NAMALWA (cell line): Measurements from ENCODE around the gene THYN1.
A peak's percentile ranks its signal among the peaks of the same experiment; 100 is the strongest.

ENCODE experiments used
- DNase-seq: peaks from one replicate; pipeline ENCODE4 v3.0.0-alpha.2; 2015; ENCODE audit warnings: low spot score

Gene THYN1

DNA sequence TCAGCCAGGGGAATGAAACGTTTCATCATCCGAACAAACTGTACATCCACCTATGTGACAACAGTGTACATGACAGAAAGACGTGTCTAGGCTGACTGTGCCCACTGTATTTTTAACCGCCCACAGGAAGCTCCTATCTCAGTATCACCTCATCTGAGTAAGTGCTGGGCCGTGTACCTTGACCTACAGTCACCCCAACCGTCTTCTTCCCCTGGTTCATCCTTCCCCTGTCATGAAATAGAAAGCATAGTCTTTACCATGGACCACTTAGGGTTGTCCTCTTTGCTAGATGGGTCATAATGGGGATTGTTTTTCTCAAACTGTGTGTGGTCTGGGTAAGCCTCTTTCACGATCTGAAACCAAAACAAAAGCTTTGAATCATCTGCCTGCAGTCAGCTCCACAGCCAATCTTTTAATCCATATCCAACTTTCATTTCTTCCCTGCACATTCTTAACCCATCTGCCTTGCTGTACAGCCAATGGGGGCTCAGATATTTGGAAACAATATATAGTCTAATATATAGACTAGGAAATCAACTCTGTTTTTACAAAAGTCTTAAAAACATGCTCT lies 4.2 kb downstream of the THYN1 start:
- no peak for DNase-seq

DNA sequence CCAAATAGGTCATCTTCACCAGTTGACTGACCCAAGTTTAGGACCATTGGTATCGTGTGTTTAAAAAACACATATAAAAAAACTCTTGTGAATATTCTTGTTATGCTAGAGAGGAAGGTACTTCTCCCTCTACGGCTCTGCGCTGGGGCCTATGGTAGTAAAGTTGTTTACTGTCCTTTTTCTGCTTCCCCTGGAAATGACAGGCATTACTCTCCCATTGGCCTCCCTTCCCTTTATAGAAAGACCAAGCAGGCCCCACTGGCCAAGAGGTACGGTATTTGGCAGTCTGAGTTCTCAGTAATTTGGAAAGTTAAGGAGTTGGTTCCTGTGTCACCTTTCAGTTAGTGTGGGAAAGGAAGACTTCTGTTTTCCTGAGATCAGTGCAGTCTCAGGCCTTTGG lies 6.5 kb downstream of the THYN1 start:
- no peak for DNase-seq

DNA sequence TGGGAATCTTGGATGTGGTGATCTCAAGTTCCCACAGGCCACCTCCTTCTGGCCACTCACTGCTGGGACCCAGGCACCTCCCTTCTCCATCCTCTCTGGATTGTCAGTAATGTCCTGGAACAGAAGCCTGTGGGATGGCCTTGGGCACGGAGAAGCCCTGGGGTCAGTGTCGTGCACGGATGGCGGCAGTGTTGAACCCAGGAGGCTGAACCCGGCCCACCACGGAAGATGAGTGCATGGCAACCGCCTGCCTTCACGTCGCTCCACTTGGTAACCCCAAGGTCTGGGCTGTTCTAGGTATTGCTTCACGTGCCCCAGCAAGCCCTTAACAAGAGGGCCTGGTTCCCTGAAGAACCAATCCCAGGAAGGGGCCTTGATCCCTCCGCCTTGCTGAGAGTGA lies 7.1 kb downstream of the THYN1 start:
- DNase-seq = no peak

DNA sequence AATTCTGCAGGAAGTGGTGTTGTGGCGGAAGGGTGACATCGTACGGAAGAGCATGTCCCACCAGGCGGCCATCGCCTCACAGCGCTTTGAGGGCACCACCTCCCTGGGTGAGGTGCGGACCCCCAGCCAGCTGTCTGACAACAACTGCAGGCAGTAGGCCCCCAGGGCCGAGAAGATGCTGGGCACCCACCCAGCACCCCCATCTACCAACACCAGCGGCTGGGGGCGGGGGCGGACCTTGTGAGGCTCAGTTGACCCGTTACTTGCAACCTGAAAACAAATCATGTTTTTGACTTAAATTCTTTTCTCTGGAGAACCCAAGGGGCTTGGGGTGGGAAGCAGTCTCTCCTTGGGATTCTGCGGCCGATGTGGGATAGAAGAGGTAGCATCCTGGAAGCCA lies 7.7 kb downstream of the THYN1 start:
- DNase-seq = no peak

DNA sequence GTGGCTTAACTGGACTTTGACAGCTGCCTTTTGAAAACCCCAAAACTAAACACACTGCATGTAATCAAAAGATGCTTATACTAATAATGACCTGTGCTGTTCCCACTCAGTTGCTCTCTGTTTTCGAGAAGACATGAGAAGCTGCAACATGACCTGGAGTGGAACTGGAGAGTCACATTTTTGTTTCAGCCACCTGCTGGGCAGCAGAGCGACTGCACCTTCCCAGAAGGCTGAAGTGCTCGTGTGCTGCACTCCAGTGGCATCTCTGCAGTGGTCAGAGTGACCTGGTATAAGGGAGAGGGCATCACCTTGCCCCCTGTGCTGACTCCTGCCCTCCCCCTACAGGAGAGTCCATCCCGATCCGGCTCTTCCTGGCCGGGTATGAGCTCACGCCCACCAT lies 8.6 kb downstream of the THYN1 start:
- peak; percentile 62 for DNase-seq

DNA sequence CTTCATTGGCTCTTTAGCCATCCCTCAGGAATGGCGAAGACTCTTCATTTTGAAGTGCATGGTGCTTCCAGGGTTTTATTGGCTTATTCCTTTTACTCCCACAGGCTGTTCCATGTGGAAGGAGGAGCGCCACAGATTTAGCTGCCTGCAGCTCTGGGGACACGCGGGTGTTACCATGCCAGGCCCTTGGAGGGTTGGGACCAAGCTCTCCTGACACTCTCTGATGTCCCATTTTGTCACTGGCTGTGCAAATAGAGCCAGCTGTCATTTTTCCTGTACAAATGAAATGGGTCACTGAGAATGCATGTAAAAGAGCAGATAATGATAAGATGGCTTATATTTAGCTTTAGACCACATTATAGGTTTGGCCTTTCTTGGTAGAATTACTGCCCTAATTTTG lies 9.2 kb downstream of the THYN1 start:
- DNase-seq = no peak

DNA sequence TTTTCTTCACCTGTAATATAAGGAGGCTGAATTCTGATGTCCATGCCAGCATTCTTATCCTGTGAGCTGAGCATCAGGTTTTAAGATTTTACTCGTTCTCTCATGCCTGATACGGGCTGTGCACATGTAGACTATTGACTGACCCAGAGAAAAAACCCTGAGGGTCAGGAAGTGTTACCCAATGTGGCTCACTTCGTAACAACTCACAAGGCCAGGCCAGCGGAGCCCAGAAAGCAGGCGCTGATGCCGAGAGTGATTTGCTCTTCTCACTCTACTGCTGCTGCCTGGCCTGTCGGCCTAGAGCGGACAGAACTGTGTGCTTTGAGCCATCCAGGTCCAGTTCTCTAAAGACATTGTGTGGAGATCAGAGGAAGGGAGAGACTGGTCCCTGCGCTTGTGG lies 10.8 kb downstream of the THYN1 start:
- DNase-seq = no peak

DNA sequence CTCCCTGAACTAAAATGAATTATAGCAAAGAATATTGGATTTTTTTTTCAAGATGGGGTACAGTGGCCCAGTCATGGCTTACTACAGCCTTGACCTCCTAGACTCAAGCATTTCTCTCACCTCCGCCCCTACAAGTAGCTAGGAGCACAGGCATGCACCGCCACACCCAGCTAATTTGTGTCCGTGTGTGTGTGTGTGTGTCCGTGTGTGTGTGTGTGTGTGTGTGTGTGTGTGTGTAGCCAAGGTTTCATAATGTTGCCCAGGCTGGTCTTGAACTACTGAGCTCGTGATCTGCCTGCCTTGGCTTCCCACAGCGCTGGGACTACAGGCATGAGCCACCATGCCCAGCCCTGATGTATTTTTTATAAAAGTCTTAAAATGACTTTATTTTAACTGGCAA lies 12.6 kb downstream of the THYN1 start:
- no peak for DNase-seq

DNA sequence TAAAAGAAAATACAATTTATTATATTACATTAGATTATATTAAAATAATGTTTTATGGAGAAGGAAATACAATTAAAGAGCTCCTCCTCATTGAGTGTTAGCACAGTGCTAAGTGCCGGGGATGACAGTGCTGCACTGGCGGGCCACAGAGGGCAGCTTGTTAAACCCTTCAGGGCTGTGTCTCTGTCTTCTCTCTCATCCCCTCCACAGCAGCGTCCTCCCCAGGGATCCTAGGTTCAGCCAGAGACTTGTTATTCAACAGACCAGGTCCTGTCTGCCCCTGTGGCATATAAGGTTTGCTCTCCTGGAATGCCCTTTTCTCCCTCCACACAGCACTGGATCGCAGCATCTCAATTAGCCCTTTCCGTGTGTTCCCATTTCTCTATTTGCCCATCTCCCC lies 14.2 kb downstream of the THYN1 start:
- no peak for DNase-seq

DNA sequence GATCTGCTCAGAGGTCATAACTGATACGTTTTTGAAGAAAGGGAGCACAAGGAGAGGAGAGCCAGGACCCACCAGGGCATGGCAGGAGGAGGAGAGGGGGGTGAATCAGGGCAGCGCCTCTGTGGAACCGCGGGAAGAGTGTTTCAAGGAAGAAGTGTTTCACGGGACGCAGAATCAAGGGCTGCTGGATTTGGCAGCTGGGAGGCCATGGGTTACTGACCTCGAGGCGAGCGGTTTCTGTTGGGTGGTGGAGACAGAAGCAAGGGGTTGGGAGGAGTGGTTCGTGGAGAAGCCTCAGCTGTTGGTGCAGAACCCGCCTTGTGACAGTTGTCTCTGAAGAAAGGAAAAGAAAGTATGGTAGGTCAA lies 15.6 kb downstream of the THYN1 start:
- no peak for DNase-seq

DNA sequence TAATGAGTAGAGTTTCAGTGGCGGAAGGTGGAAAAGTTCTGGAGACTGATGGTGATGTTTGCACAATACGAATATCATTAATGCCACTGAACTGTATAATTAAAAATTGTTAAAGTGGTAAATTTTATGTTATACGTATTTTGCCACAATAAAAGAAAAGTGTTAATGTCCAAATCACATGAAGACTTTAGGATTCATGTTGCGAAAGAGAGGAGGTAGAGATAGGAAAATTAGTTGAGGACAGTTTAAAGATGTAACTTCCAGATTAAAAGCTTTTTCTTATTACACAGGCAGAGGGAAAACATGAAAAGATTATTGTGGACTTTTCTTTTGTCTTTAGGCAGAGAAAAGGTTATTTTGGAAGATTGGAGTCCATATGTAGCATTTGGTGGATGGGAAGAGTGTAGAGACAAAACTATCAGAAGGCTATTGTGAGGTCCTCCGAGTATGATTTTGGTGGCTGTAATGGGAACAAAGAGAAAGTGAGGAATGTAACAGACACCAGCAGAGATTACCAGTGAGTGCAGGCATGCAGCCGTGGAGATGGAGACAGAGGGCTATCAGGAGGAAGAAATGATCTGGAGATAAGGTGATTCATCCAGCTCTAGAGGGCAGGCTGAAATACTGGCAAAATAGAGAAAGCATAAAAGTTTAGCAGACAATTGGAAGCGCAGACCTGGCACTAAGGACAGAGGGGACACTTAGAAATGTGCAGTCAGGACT lies 16.2 kb downstream of the THYN1 start:
- DNase-seq = no peak

DNA sequence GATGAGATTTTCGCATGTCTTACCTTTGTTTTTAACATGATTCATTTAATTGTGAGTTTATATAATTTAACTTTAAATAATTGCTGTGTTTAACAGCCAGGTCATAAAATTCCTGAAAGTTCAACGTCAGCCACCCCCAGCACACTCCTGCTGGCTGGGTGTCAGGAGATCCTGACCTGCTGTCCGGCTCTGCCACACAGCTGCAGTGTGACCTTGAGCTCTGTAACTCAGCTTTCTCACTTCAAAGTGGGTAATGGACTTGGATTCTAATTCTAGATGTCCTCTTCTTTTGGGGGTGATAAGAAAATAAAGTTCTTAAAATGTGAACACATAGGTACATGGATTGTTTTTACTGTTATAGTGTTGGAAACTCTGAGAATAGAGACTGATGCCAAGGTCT lies 17.8 kb downstream of the THYN1 start:
- DNase-seq = no peak

DNA sequence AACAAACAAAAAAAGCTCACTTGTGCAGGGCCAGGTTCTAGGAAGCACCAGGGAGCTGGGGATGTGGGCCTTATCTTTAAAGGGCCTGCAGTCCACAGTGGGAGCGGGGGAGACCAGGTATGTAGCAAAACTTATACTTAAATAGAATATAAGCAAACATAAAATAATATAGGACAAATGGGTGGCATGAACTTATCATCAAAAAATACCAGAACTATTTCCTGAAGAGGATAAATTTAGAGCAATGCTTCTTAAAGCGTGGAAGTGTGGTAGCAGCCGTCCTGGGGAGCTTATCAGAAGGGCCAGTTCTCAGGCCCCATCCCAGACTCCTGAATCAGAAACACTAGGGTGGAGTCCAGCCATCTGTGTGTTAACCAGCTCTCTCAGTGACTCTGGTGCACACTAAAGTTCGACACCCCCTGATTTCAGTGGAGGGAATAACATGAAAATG lies 19.4 kb downstream of the THYN1 start:
- DNase-seq = no peak

DNA sequence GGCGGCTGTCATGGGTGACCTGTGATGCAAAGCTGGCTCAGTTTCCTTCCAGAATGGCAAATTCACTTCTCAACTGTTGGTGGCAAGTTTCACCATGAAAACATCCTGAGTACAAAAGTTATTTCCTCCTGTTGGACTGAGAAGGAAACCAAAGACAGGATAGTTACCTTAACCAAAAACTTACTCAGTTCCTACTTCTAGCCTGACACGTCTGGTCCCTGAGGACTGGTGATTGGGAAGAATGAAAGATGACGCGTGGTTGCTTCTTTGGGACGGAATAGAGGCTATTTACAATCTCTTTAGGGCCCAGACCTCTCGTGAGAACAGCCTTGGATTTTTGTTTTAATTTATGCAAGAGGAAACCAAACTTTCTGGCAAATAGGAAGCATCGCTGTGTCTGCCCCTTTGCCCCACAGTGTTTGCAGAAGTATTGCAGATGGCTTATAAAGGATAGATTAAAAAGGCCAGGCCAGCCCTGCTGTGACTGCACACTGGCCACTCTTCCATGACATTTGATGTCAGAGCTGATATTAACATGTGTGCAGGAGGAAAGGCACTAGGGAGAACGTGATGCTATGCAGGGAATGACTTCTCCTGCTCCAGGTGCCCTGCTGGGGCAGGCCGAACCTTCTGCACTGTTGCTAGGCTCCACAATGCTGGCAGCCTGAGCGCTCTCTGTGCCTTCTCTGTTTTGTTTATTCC lies 21.0 kb downstream of the THYN1 start:
- DNase-seq = no peak

DNA sequence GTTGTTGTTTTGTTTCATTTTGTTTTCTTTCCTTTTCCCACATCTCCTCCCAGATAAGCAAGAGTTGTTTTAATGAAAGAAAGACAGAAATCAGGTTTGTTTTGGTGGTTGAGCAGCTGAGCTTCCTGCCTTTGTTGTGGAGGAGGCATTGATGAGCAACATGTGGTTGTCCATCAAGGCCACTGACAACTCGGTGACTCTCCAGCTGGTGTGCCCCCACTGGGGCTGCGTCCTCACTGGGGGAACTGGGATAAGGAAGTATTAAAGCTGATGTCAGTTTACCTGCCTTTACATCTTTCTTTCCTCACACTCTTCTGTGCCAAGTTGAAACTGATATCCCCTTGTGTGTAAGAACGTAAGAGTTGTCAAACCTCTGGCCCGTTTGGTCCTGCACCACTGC lies 22.8 kb downstream of the THYN1 start:
- DNase-seq = no peak

DNA sequence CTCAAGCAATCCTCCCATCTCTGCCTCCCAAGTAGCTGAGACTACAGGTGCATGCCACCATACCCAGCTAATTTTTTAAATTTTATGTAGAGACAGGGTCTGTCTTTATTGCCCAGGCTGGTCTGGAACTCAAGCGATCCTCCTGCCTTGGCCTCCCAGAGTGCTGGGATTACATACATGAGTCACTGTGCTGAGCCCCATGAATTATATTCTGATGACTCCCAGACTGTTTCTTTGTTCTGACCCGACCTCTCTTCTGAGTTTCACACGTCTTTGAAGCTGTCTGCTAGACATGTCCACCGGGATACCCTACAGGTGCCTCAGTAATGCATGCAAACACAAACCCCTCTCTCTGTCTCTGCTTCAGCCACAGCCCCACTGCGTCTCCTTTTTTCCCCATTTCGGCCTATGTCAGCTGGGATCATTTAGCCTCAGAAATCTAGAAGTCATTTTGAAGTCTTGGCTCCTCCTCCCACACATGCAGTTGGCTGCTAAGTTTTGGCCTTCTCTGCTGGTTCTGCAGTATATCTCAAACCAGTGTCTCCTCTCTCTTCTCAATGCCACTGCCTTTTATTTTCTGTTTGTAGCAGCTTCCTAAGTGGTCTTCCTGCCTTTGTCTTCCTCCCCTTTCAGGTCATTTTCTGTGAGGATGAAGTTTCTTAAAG lies 23.9 kb downstream of the THYN1 start:
- DNase-seq = no peak

DNA sequence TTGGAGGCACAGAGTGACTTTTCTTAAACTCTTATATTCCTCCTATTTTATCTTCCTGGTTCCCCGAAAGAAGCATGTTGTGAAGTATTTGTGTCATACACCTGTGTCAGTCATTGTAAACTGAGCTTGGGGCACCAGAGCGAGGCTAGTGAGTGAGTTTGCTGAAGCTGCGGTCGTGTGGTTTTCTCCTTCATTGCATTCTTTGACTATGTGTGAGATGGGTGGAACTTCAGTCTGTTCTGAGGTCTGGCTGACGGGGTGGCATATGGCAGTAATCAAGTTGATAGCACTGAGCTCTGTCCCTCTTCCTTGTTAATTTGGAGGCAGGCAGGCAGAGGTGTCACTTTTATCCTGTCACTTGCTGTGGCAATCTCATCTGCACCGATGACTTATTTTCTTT lies 24.5 kb downstream of the THYN1 start:
- peak; percentile 87 for DNase-seq

DNA sequence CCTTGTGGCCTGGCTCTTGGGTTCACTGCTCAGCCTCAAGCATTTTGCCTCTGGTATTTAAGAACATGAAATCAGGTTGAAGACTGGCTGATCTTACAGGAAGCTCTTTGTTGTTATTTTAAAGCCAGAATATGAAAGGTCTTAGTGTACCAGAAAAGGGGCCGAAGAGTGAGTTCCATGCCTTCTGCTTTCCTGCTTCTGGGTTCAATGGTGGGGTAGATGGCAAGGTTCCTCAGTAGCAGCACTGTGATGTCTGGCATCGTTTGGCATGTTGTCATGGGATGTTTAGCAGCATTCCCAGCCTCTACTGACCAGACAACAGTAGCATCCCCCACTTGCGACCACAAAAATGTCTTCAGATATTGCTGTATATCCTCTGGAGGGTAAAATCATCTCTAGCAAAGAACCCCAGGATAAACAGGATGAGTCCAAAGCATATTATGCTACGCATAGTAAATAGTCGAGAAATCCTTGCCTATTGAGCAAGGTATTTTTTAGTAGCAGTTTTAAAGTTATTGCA lies 26.3 kb downstream of the THYN1 start:
- DNase-seq = no peak

DNA sequence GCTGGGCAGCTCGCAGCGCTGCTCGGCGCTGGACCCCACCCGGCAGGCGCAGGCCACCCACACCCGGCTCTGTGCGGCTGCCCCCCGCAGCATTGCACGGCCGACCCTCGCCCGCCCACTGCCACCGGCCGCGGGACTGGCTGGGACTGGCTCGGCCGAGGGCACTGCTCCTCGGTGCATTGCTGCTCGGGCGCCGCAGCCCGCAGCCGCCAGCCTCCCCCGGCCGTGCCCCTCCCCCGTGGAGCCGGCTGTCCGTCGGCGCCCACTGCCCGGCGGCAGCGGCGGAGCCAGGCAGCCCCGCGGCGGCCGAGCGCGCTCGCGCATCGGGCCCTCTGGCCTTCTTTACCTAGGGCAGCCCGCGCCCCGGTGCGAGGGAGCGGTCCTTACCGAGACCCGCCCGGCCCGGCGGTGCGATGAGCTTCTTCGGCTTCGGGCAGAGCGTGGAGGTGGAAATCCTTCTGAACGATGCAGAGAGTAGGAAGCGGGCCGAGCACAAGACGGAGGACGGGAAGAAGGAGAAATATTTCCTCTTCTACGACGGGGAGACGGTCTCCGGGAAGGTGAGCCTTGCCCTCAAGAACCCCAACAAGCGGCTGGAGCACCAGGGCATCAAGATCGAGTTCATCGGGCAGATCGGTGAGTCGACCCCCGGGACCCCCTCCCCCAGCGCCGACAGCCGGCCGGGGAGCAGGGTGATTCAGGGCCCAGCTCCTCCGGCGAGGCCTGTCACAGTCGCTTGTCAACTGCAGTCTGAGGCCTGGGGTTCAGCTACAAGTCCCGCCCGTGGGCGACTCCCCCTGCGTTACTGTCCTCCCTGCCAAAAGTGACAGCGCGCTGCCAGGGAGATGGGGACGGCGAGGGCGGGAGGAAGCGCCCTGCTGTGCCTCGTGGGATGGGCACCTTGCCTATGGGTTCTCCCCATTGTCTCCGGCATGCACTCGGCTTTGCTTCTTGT lies 28.2 kb downstream of the THYN1 start:
- no peak for DNase-seq

DNA sequence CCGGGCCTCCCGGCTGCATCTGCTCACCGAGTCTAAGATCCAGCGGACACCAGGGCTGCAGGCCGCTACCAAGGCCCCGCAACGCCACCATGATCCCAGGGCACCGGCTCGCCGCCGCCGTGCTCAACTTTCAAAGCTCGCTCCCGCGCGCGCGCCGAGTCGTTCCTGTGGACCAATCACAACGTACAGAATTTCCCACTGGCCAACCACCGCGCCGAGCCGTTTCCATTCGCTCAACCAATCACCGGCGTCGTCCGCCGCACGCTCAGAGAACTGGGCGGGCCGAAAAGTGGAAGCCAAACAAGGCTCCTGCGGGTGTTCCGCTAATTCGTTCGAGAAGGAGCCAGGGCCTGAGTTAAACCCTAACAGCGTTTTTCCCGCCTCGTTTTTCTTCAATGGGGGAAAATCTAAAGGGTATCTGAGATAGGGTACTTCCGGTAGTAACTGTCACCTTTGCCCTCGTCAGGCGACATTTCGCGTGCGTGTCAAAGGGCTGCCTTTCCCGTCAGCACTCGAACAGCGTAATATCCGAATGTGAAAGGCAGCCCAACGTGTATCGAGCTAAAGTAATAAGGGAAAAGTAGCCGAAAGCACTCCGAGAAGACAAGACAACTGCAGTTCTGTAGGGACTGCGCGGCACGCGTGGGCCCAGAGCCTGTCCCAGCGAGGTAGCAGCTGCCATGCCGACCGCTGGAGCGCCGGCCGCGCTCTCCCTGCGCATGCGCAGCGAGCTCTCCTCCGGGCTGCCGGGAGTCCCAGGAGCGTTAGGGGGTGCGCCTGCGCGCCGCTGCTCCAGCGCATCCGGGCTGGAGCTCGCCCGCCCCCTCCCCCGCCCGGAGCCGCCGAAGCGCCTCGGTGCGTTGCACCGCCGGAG lies 29.1 kb downstream of the THYN1 start, which contains the start of the genes NCAPD3 and VPS26B:
Gene NCAPD3 (minus strand): TSS at position 132 of the 874 bp plus-strand sequence. CDS start 41 bp downstream, at position 91.
Gene VPS26B (plus strand): TSS at position 836 of the 874 bp plus-strand sequence. CDS start 452 bp downstream, outside the sequence.
- DNase-seq = peak; percentile 97
